Amygdala (tissue), 56 donors: ENCODE results near the gene DAGLA.
A peak's percentile ranks its signal among the peaks of the same experiment; 100 is the strongest.

Source experiments
- DNase-seq, 56 donors: peaks; one replicate each; lab custom pipeline; 2025; lab: John Stamatoyannopoulos, UW

Gene DAGLA

GRCh38 chr11:61724437-61724836 lies 44.2 kb downstream of the DAGLA start:
- DNase-seq = no peak

GRCh38 chr11:61725781-61726231 lies 45.6 kb downstream of the DAGLA start:
- DNase-seq = no peak

- DNase-seq = no peak
These were observed 46.6 kb downstream of the DAGLA start for GRCh38 chr11:61726775-61727174.

- peak in 11 of 56 donors; percentile 13 to 51 (median 34) for DNase-seq
These were observed 47.2 kb downstream of the DAGLA start for GRCh38 chr11:61727401-61727811.

GRCh38 chr11:61728066-61728939 lies 48.1 kb downstream of the DAGLA start:
- DNase-seq = no peak

- no peak for DNase-seq
These were observed 48.7 kb downstream of the DAGLA start for GRCh38 chr11:61728940-61729219.

- DNase-seq = no peak
These were observed 50.2 kb downstream of the DAGLA start for GRCh38 chr11:61730240-61730994.

- DNase-seq = no peak
These were observed 51.2 kb downstream of the DAGLA start for GRCh38 chr11:61731211-61731951.

- no peak for DNase-seq
These were observed 51.9 kb downstream of the DAGLA start for GRCh38 chr11:61731952-61732675.

GRCh38 chr11:61732705-61733104 lies 52.5 kb downstream of the DAGLA start:
- peak in 24 of 56 donors; percentile 19 to 65 (median 40) for DNase-seq

- peak in 55 of 56 donors; percentile 20 to 94 (median 75) for DNase-seq
These were observed 53.2 kb downstream of the DAGLA start for GRCh38 chr11:61733120-61733978.

GRCh38 chr11:61734767-61735166 lies 54.6 kb downstream of the DAGLA start:
- no peak for DNase-seq

GRCh38 chr11:61735391-61735790 lies 55.2 kb downstream of the DAGLA start:
- DNase-seq = no peak

- peak in 2 of 56 donors; percentile 19 to 31 for DNase-seq
These were observed 56.1 kb downstream of the DAGLA start for GRCh38 chr11:61736310-61736709.

- no peak for DNase-seq
These were observed 56.9 kb downstream of the DAGLA start for GRCh38 chr11:61737131-61737530.

- DNase-seq = no peak
These were observed 57.6 kb downstream of the DAGLA start for GRCh38 chr11:61737636-61738386.

GRCh38 chr11:61738776-61739175 lies 58.6 kb downstream of the DAGLA start:
- no peak for DNase-seq

GRCh38 chr11:61739413-61739812 lies 59.2 kb downstream of the DAGLA start:
- DNase-seq = no peak

- no peak for DNase-seq
These were observed 59.8 kb downstream of the DAGLA start for GRCh38 chr11:61739966-61740365.
